ENCODE measurements around the gene MROH8.

- TF ChIP-seq CTCF (IDR thresholded peaks at IDR 0.05), result no peak
- no peak for TF ChIP-seq POLR2AphosphoS5 (IDR thresholded peaks at IDR 0.05)
- TF ChIP-seq POLR2A (IDR thresholded peaks at IDR 0.05), result no peak
- no peak for TF ChIP-seq EP300 (IDR thresholded peaks at IDR 0.05; ENCODE audit: low read depth)
Observed at GRCh38 chr20:37205794-37206193, 26.4 kb upstream of the MROH8 start.

Data from transverse colon (tissue), 4 donors.